Activated CD4-positive, alpha-beta T cell treated with anti-CD3 and anti-CD28 coated beads for 36 hours (primary cell): ENCODE data around the gene IFNL1. TPM values are rescaled to one million over a fixed set of nuclear protein-coding genes. Genes with fewer than 3 reads are reported as not detected.
A peak's percentile ranks its signal among the peaks of the same experiment; 100 is the strongest.

Source experiments
- ATAC-seq: fragments of 200-7000 bp; cut with Tn5 transposase; one replicate; pipeline ENCODE4 v1.10.0; 2021; ENCODE audit warnings: mild to moderate bottlenecking, moderate library complexity
- CTCF ChIA-PET: fragments of 350-600 bp; sonication (Branson Sonifier 250); formaldehyde crosslinking; loops from one replicate; lab custom pipeline; 2021; ENCODE audit warnings: antibody characterized with exemption; lab: Charles Lee
- POLR2A ChIA-PET: fragments of 350-600 bp; sonication (Branson Sonifier 250); formaldehyde crosslinking; loops from one replicate; lab custom pipeline; 2021; ENCODE audit warnings: antibody characterized with exemption, inconsistent platforms; lab: Charles Lee
- DNase-seq: peaks from one replicate; pipeline ENCODE4 v3.0.0-alpha.2; 2020
- H3K27ac Mint-ChIP-seq: one replicate; pipeline ENCODE4 v1.8.0; 2021; ENCODE audit warnings: mixed read lengths
- H3K27me3 Mint-ChIP-seq: one replicate; pipeline ENCODE4 v1.8.0; 2021; ENCODE audit warnings: mixed read lengths
- H3K36me3 Mint-ChIP-seq: one replicate; pipeline ENCODE4 v1.8.0; 2021; ENCODE audit warnings: low read depth, mixed read lengths
- H3K4me1 Mint-ChIP-seq: one replicate; pipeline ENCODE4 v1.8.0; 2021; ENCODE audit warnings: mixed read lengths
- H3K4me3 Mint-ChIP-seq: one replicate; pipeline ENCODE4 v1.8.0; 2021; ENCODE audit warnings: mild to moderate bottlenecking, moderate library complexity, mixed read lengths
- H3K9me3 Mint-ChIP-seq: one replicate; pipeline ENCODE4 v1.8.0; 2021; ENCODE audit warnings: low read depth, mixed read lengths
- intact Hi-C, 2 experiments: fragments of 100-400 bp; cut with DNase I in 1 of 2; cut with micrococcal nuclease in 1 of 2; formaldehyde crosslinking; loops; one replicate each; pipeline versions ENCODE4 v1.14.2 to v1.15.1; 2022 to 2024; cut with DNase I, micrococcal nuclease
- total RNA-seq, 2 experiments: library from RNA; stranded (reverse); gene quantifications; one replicate each; pipeline ENCODE4 v1.2.3, GENCODE V29; 2021

IFNL1 gene
- total RNA-seq, 2 experiments from 2014 or later: 0.50 to 0.51 TPM

DNA sequence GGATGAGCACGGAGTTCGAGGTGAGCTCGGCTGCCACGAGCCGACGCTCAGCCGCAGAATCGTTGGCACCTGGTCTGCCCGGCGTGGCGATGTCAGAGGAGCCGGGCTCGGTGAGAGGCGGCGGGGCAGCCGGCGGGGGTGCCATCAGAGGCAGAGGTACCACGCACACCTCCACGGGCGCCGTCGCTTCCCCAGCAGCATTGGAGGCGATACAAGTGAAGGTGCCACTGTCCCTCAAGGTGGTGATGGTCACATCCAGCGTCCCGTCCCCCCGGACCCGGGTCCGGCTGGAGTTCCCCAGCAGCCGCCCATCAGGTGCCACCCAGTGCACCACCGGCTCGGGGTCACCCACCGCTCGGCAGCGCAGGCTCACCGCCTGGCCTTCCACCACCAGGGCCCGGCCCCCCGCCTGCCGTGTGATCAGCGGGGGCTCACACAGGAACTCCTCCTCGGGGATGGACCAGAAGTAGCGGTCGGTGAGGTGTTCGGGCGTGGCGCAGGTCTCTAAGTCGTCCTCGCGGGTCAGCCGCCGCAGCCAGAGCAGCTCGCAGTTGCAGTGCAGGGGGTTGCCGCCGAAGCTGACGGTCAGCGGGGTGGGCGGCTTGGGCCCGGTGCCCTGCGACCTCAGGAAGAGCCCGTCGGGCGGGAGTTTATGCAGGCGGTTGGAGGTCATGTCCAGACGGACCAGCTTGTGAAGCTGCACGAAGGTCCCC lies 18.0 kb downstream of the IFNL1 start:
- CTCF ChIA-PET: no interaction called here

DNA sequence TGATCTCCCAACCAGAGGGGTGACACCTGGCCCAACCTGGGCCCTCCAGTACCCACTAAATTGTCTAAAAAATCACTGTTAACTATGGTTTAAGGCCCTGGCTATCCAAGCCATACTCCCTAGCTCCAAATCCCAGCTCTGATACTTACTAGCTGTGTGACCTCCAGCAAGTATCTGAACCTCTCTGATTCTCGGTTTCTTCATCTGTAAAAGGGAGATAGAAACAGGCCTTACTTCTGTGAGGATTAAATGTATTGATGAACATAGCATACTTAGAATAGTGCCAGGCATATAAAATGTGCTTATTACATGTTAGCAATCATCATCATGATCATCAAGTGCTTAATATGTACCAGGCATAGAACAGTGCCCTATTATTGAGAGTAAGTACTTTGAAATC lies 19.7 kb downstream of the IFNL1 start:
- Mint-ChIP-seq H3K9me3 (no peaks in the 10 kb centered on the region), H3K36me3 (peaks cover 25% of the 10 kb centered on the region), H3K4me1 (peaks cover 12% of the 10 kb centered on the region), H3K27ac (no peak overlapping the region), H3K4me3 (no peak overlapping the region), H3K27me3 (no peaks in the 10 kb centered on the region)
- intact Hi-C loops: no loop called here
- no peak for DNase-seq
- ChIA-PET POLR2A (no interaction called here), CTCF (no interaction called here)
- no peak for ATAC-seq

More for the DNA sequence above, 18.0 kb downstream of the IFNL1 start:
- H3K4me1 Mint-ChIP-seq: peaks cover 7% of the 10 kb centered on the region
- H3K9me3 Mint-ChIP-seq: no peaks in the 10 kb centered on the region
- peaks cover 33% of the 10 kb centered on the region for H3K36me3 Mint-ChIP-seq
- H3K27me3 Mint-ChIP-seq: no peaks in the 10 kb centered on the region
- DNase-seq (no peak), ATAC-seq (no peak)
- POLR2A ChIA-PET: no interaction called here
- intact Hi-C loops: no loop called here
- H3K27ac Mint-ChIP-seq: no peak overlapping the region
- H3K4me3 Mint-ChIP-seq: no peak overlapping the region

DNA sequence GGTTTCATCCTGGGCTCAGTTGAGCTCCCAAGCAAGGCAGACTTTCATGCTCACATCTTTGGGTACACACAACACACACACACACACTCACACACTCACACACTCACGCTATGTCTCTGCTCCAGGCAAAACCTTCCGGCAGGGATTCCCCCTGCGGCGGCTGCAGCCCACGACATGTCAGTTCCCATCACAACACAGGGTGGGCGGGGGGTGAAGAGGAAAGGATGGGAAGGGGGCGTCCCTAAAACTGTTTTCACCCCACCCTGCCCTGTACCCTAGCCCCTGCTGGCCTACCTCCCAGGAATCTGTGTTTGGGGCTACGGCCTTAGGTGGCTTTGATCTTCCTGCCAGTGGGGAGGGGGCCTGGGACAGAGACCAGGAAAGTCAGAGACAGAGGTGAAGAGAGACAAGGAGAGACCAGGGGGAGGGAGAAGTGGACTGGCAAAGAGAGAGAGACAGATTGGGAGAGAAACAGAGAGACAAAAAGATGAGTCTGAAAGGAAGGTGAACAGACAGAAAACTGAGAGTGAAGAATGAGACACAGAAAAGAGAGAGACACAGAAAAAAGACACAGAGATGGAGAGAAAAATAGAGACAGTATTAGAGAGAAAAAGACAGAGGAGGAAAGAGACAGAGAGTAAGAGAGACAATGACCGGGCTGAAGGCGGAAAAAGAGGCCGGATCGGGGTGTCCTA lies 20.6 kb downstream of the IFNL1 start:
- Mint-ChIP-seq H3K4me3 (no peak overlapping the region), H3K36me3 (peaks cover 21% of the 10 kb centered on the region), H3K9me3 (no peaks in the 10 kb centered on the region), H3K4me1 (peaks cover 17% of the 10 kb centered on the region), H3K27me3 (no peaks in the 10 kb centered on the region), H3K27ac (no peak overlapping the region)
- no peak for DNase-seq
- ATAC-seq: no peak
- CTCF ChIA-PET: no interaction called here
- intact Hi-C loops: no loop called here
- POLR2A ChIA-PET: no interaction called here

DNA sequence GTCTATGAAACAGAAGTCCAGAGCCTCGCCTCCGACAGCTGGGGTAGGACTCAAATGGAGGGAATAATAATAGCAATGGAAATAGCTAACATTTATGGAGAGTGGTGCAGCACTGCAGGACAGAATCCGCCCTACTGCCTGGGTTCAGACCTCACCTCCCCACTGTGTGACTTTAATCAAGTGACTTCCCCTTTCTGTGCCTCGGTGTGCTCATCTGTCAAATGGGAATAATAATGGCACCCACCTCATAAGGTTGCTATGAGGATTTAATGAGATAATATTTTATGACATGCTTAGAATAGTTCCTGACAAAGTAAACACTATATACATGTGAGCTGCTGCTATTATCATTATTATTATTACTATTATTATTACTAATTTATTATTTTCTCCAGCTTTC lies 21.3 kb downstream of the IFNL1 start:
- Mint-ChIP-seq H3K27ac (no peak overlapping the region), H3K27me3 (no peaks in the 10 kb centered on the region), H3K9me3 (no peaks in the 10 kb centered on the region), H3K4me1 (peaks cover 17% of the 10 kb centered on the region), H3K36me3 (peaks cover 15% of the 10 kb centered on the region), H3K4me3 (no peak overlapping the region)
- ChIA-PET POLR2A (no interaction called here), CTCF (no interaction called here)
- ATAC-seq (no peak), DNase-seq (no peak)
- intact Hi-C loops: no loop called here

DNA sequence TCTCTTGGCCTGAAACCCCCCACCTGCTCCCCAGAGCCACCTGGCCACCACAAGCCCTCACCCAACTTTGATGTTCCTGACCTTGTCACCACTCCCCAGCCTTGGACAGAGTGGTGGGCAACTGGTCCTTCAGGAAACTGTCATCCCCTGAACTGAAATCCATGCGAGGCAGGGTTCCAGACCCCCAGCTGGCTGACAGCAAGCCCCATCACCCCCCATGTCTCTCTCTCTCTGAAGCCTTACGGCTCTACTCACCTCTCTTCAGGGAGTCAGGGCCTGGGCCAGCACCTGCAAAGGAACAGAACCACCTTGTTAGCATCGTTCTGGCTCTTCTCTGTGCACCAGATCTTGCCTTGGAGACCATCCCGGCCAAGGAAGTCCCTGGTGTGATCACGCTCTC lies 21.9 kb downstream of the IFNL1 start:
- Mint-ChIP-seq H3K9me3 (no peaks in the 10 kb centered on the region), H3K36me3 (peaks cover 13% of the 10 kb centered on the region), H3K4me1 (peaks cover 17% of the 10 kb centered on the region), H3K27me3 (no peaks in the 10 kb centered on the region), H3K4me3 (no peak overlapping the region), H3K27ac (no peak overlapping the region)
- ATAC-seq (no peak), DNase-seq (no peak)
- ChIA-PET CTCF (no interaction called here), POLR2A (no interaction called here)
- intact Hi-C loops: no loop called here

DNA sequence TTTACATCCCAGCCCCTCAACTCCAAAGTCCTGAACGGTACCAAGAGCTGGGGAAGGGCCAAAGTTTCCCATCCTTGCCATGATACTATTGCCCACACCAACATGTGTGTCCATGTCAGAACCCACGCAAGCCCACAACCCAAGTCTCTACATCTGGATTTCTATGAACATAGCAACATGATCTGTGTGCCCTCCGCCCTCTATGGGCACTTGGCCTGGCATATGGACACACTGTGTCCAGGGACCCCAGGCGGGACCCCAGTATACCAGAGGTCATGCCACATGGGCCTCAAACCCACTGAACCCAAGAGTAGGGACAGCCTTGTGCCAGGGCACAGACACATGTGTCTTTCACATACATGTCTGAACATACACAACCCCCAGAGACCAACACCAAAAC lies 22.5 kb downstream of the IFNL1 start:
- peaks cover 9% of the 10 kb centered on the region for H3K36me3 Mint-ChIP-seq
- H3K27ac Mint-ChIP-seq: no peak overlapping the region
- POLR2A ChIA-PET: no interaction called here
- DNase-seq: no peak
- peak overlapping the region; percentile 77 for H3K4me3 Mint-ChIP-seq
- peaks cover 17% of the 10 kb centered on the region for H3K4me1 Mint-ChIP-seq
- CTCF ChIA-PET: no interaction called here
- no peak for ATAC-seq
- no peaks in the 10 kb centered on the region for H3K27me3 Mint-ChIP-seq
- intact Hi-C loops: no loop called here
- H3K9me3 Mint-ChIP-seq: no peaks in the 10 kb centered on the region

DNA sequence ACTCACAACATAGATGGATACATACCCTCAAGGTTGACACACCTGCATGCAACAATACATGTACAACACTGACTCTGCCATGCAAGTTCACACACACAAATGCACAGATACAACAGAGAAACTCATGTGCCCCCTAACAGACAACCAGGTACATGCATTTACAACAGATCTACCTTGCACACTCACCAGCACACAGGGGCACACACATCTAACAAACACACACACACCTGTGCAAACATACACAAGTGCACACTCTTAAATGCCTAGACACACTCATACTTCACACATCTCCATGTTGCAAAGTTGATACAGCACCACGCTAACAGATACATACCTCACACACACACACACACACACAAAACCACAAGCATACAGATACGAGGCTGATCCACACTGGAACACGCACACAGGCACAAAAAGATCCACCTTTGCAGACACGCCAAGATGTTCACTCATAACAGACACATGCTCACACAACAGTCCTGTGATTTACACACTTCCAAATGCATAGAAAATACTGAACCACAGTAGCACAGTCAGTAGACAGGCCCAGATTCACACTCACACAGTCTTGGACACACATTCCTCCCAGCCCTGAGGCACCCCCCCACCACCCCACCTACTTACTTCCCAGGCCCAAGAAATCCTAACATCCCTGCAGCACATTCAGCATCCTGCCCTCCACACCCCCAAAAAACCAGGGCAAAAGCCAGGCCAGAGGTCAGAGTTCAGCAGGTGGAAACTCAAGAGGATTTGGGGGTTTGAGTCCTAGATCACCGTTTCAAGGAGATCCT lies 23.1 kb downstream of the IFNL1 start:
- H3K27ac Mint-ChIP-seq: peak overlapping the region; percentile 29
- CTCF ChIA-PET: no interaction called here
- H3K4me1 Mint-ChIP-seq: peaks cover 17% of the 10 kb centered on the region
- no peaks in the 10 kb centered on the region for H3K9me3 Mint-ChIP-seq
- H3K36me3 Mint-ChIP-seq: peaks cover 6% of the 10 kb centered on the region
- ATAC-seq (no peak), DNase-seq (no peak)
- intact Hi-C loops: no loop called here
- H3K4me3 Mint-ChIP-seq: peak overlapping the region; percentile 77
- H3K27me3 Mint-ChIP-seq: no peaks in the 10 kb centered on the region
- POLR2A ChIA-PET: no interaction called here

DNA sequence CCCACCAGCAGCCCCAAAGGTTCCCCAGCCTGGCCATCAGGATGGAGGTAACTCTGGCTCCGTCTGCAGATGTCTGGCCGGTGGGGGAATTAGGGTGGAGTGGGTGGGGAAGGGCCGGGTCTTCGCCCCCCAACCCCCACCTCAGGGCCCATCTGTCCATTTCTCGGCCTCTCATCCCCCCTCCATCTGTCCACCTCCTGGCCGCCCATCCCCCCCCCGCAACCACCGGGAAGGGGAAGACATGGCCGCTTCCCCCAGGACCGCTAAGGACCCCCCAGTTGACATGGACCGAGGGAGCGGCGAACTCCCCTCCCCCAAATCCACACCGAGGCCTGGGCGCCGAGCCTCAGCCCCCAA lies 23.7 kb downstream of the IFNL1 start:
- H3K4me1 Mint-ChIP-seq: peaks cover 17% of the 10 kb centered on the region
- H3K9me3 Mint-ChIP-seq: no peaks in the 10 kb centered on the region
- intact Hi-C loops: no loop called here
- no peak for ATAC-seq
- peak overlapping the region; percentile 77 for H3K4me3 Mint-ChIP-seq
- no peaks in the 10 kb centered on the region for H3K27me3 Mint-ChIP-seq
- H3K27ac Mint-ChIP-seq: peak overlapping the region; percentile 55
- ChIA-PET POLR2A (no interaction called here), CTCF (no interaction called here)
- H3K36me3 Mint-ChIP-seq: peaks cover 6% of the 10 kb centered on the region
- DNase-seq: no peak

DNA sequence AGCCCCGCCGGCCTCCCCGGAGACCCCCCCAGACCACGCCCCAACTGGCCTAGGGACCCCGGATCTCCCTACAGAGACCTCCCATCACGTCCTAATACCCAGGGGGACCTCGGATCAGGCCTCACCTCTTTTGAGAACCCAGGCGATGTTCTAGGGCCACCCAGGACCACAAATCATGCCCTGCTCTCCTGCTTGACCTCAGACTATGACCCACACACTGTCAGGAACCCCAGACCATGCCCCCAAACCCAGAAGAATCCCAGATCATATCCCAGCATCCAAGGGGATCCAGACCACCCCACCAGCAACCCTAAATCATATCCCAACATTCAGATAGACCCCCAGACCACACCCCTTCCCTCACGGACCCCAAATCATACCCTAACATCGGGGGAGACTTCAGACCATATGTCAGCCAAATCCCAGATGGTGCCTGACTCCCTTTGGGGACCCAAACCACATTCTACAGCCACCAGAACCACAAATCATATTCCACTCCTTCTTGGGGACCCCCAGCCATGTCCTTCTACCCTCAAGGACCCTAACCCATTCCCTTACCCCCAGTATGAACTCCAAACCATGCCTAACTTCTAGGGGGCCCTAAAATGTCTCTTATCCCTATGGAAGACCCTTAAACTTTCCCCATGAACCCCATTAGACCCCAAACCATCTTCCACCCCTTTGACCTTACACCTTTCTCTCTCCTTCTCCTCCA lies 25.1 kb downstream of the IFNL1 start:
- Mint-ChIP-seq H3K4me1 (peaks cover 17% of the 10 kb centered on the region), H3K36me3 (peaks cover 5% of the 10 kb centered on the region), H3K4me3 (peak overlapping the region; percentile 66), H3K27ac (peak overlapping the region; percentile 40), H3K27me3 (no peaks in the 10 kb centered on the region), H3K9me3 (no peaks in the 10 kb centered on the region)
- no peak for ATAC-seq
- DNase-seq: no peak
- intact Hi-C loops: no loop called here
- ChIA-PET POLR2A (no interaction called here), CTCF (no interaction called here)

DNA sequence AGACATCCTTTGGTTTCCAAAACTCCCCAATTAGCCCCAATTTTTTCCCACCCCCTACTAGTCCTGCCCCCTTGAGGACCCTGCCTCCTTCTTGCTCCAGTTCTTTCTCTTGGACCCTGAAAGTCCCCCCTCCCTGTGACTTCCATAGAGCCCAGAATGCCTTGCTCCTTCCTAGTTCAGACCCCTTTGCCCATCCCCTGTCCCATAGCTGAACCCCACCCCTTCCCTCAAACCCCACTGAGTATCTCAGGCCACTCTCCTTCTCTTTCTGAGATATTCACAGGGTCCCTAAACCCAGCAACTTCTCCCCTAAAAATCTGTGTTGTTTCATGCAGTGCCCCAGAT lies 25.6 kb downstream of the IFNL1 start:
- no peak overlapping the region for H3K27ac Mint-ChIP-seq

DNA sequence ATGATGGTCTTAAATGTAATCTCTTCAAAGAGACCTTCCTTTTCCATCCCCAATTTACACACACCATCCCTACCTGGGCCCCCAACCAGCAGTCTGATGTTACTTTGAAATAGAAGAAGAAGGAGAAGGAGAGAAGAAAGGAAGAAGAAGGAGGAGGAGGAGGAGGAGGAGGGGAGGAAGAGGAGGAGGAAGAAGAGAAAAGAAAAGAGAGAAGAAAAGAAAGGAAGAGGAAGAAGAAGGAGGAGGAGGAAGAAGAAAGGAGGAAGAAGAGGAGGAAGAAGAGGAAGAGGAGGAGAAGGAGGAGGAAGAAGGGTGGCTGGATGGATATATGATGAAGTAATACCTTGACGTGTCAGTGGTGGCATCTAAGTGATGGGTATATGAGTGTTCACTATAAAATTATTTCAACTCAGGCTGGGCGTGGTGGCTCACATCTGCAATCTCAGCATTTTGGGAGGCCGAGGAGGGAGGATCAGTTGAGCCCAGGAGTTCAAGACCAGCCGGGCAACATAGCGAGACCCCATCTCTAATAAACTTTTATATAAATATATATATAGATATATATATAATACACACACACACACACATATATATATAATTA lies 28.1 kb downstream of the IFNL1 start:
- intact Hi-C loops: no loop called here
- ChIA-PET POLR2A (no interaction called here), CTCF (no interaction called here)
- Mint-ChIP-seq H3K9me3 (no peaks in the 10 kb centered on the region), H3K4me3 (no peak overlapping the region), H3K4me1 (peaks cover 30% of the 10 kb centered on the region), H3K36me3 (peaks cover 16% of the 10 kb centered on the region), H3K27ac (peak overlapping the region; percentile 42), H3K27me3 (no peaks in the 10 kb centered on the region)
- ATAC-seq: no peak
- no peak for DNase-seq

More for the DNA sequence above, 25.6 kb downstream of the IFNL1 start:
- Mint-ChIP-seq H3K4me3 (peak overlapping the region; percentile 66), H3K36me3 (peaks cover 6% of the 10 kb centered on the region), H3K27me3 (no peaks in the 10 kb centered on the region), H3K9me3 (no peaks in the 10 kb centered on the region), H3K4me1 (peaks cover 17% of the 10 kb centered on the region)
- CTCF ChIA-PET: no interaction called here
- no peak for ATAC-seq
- no peak for DNase-seq
- intact Hi-C loops: no loop called here
- POLR2A ChIA-PET: interaction anchor here (0.7 kb wide), 1 partner anchor 12 kb away, joined by 7 read pairs; no protein-coding TSS in a partner anchor
